ENCODE results near the gene MINDY4B. TPM values are rescaled to one million over a fixed set of nuclear protein-coding genes. Genes with fewer than 3 reads are reported as not detected.

MINDY4B gene
- total and polyA plus RNA-seq, 10 of the 15 experiments (the other 5 are each of a cell fraction or from before 2014, with no cell fraction given) = not detected

DNA sequence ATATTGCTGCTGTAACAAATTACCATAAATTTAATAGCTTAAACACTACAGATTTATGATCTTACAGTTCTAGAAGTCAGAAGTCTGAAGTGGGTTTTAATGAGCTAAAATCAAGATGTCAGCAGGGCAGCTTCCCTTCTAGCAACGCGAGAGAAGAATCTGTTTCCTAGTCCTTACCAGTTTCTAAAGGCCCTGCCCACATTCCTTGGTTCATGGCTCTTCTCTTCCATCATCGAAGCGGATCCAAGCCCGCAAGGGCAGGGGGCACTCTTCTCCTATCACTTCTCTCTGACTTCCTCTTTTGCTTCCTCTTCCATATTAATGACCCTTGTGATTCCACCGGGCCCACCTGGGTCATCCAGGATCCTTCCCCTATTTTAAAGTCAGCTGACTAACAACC is 16.1 kb downstream of the MINDY4B start:
- no peaks in the 10 kb centered on the region; a peak in 1 of 4 replicates for H3K27me3 ChIP-seq (replicated peaks in 1 of 2; ENCODE audit: control insufficient read depth in 2 of 2, insufficient read depth in 2 of 2, low read length in 1 of 2)
- no peaks in the 10 kb centered on the region for H3K4me1 ChIP-seq (ENCODE audit: control insufficient read depth, insufficient read depth, low read length)
- TF ChIP-seq TCF3 (IDR thresholded peaks at IDR 0.05; ENCODE audit: borderline replicate concordance, insufficient read depth, low read depth, low read length) = no peak
- TF ChIP-seq, protein P1, sequence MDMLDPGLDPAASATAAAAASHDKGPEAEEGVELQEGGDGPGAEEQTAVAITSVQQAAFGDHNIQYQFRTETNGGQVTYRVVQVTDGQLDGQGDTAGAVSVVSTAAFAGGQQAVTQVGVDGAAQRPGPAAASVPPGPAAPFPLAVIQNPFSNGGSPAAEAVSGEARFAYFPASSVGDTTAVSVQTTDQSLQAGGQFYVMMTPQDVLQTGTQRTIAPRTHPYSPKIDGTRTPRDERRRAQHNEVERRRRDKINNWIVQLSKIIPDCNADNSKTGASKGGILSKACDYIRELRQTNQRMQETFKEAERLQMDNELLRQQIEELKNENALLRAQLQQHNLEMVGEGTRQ (IDR thresholded peaks at IDR 0.05; ENCODE audit: borderline replicate concordance, low read depth, low read length) = no peak
- TF ChIP-seq RFX5 (IDR thresholded peaks at IDR 0.05; ENCODE audit: low read depth, low read length) = no peak
- TF ChIP-seq SP1 (IDR thresholded peaks at IDR 0.05; ENCODE audit: low read depth, low read length) = no peak
- TF ChIP-seq IKZF2 (IDR thresholded peaks at IDR 0.05) = no peak
- ATAC-seq (no peak), DNase-seq (ENCODE audit: low read depth, low spot score) (no peak), FAIRE-seq (no peak)
- no peaks in the 10 kb centered on the region for H3K79me2 ChIP-seq (ENCODE audit: control insufficient read depth, insufficient read depth, low read length)
- no peaks in the 10 kb centered on the region for H3K9me3 ChIP-seq (replicated peaks; ENCODE audit: control insufficient read depth, insufficient read depth, low read length)
- ChIA-PET RAD21 (ENCODE audit: unreplicated experiment) (no interaction called here), SMC1A (ENCODE audit: uncharacterized antibody, unreplicated experiment) (no interaction called here), POLR2A (no interaction called here), CTCF (interaction anchor here (0.7 kb wide), 1 partner anchor 260 kb away, joined by 3 read pairs; no protein-coding TSS in a partner anchor)
- no peak overlapping the region for H3K4me3 ChIP-seq
- no peaks in the 10 kb centered on the region for H4K20me1 ChIP-seq (ENCODE audit: control insufficient read depth, insufficient read depth)
- H3K9ac ChIP-seq (ENCODE audit: control insufficient read depth, insufficient read depth, low read length) = no peak overlapping the region
- in situ Hi-C loops (cut with MboI) = no loop called here
- H3K36me3 ChIP-seq (ENCODE audit: control insufficient read depth in 2 of 2, insufficient read depth in 2 of 2, low read length in 1 of 2) = no peaks in the 10 kb centered on the region
- intact Hi-C loops (cut with micrococcal nuclease; ENCODE audit: unreplicated experiment) = no loop called here
- no peak overlapping the region for H2AFZ ChIP-seq (ENCODE audit: control insufficient read depth, low read depth, low read length)
- H3K4me2 ChIP-seq (ENCODE audit: control insufficient read depth, insufficient read depth) = no peak overlapping the region
- WGBS (ENCODE audit: insufficient coverage, insufficient replicate concordance, low lambda C conversion rate, missing lambda C conversion rate) = 67% methylated on average over 6 of the region's 6 CpGs
- BruUV-seq (replicated peaks) = no TSS peak
- H3K27ac ChIP-seq (ENCODE audit: control insufficient read depth, insufficient read depth) = no peak overlapping the region

DNA sequence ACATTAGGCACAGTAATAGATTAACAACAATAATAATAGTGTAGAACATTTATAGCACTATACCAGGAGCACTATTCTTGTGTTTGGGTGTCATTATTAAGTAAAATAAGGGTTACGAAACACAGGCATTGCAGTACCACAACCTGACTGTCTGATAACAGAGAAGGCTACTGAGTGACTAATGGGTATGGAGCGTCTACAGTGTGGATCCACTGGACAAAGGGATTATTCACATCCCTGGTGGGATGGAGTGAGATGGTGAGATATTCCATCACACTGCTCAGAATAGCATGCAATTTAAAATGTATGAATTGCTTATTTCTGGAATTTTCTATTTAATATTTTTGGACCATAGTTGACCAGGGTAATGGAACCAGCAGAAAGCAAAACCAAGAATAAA is 18.2 kb downstream of the MINDY4B start:
- Histone ChIP-seq H3K4me3 (no peak overlapping the region), H3K79me2 (ENCODE audit: control insufficient read depth, insufficient read depth, low read length) (no peaks in the 10 kb centered on the region), H3K27me3 (replicated peaks in 1 of 2; ENCODE audit: control insufficient read depth in 2 of 2, insufficient read depth in 2 of 2, low read length in 1 of 2) (peaks cover 1 to 3% of the 10 kb centered on the region in 2 experiments; a peak in 1 of 4 replicates), H3K4me1 (ENCODE audit: control insufficient read depth, insufficient read depth, low read length) (no peaks in the 10 kb centered on the region), H3K36me3 (ENCODE audit: control insufficient read depth in 2 of 2, insufficient read depth in 2 of 2, low read length in 1 of 2) (no peaks in the 10 kb centered on the region), H3K27ac (ENCODE audit: control insufficient read depth, insufficient read depth) (no peak overlapping the region), H2AFZ (ENCODE audit: control insufficient read depth, low read depth, low read length) (no peak overlapping the region), H3K9ac (ENCODE audit: control insufficient read depth, insufficient read depth, low read length) (no peak overlapping the region), H3K9me3 (replicated peaks; ENCODE audit: control insufficient read depth, insufficient read depth, low read length) (no peaks in the 10 kb centered on the region), H3K4me2 (ENCODE audit: control insufficient read depth, insufficient read depth) (no peak overlapping the region), H4K20me1 (ENCODE audit: control insufficient read depth, insufficient read depth) (no peaks in the 10 kb centered on the region)
- RAD21 ChIA-PET (ENCODE audit: unreplicated experiment) = no interaction called here
- POLR2A ChIA-PET = no interaction called here
- no peak for ATAC-seq
- SMC1A ChIA-PET (ENCODE audit: uncharacterized antibody, unreplicated experiment) = interaction anchor here (0.8 kb wide), 1 partner anchor 14 kb away, joined by 4 read pairs; no protein-coding TSS in a partner anchor
- intact Hi-C loops (cut with micrococcal nuclease; ENCODE audit: unreplicated experiment) = no loop called here
- in situ Hi-C loops (cut with MboI) = no loop called here
- no peak for DNase-seq (ENCODE audit: low read depth, low spot score)
- no TSS peak for BruUV-seq (replicated peaks)
- CTCF ChIA-PET = no interaction called here
- no peak for FAIRE-seq
- WGBS (ENCODE audit: insufficient coverage, insufficient replicate concordance, low lambda C conversion rate, missing lambda C conversion rate) = 67% methylated on average over 2 of the region's 2 CpGs
- no peak for TF ChIP-seq RBBP5 (conservative IDR thresholded peaks at IDR 0.05)
- TF ChIP-seq, protein P2, sequence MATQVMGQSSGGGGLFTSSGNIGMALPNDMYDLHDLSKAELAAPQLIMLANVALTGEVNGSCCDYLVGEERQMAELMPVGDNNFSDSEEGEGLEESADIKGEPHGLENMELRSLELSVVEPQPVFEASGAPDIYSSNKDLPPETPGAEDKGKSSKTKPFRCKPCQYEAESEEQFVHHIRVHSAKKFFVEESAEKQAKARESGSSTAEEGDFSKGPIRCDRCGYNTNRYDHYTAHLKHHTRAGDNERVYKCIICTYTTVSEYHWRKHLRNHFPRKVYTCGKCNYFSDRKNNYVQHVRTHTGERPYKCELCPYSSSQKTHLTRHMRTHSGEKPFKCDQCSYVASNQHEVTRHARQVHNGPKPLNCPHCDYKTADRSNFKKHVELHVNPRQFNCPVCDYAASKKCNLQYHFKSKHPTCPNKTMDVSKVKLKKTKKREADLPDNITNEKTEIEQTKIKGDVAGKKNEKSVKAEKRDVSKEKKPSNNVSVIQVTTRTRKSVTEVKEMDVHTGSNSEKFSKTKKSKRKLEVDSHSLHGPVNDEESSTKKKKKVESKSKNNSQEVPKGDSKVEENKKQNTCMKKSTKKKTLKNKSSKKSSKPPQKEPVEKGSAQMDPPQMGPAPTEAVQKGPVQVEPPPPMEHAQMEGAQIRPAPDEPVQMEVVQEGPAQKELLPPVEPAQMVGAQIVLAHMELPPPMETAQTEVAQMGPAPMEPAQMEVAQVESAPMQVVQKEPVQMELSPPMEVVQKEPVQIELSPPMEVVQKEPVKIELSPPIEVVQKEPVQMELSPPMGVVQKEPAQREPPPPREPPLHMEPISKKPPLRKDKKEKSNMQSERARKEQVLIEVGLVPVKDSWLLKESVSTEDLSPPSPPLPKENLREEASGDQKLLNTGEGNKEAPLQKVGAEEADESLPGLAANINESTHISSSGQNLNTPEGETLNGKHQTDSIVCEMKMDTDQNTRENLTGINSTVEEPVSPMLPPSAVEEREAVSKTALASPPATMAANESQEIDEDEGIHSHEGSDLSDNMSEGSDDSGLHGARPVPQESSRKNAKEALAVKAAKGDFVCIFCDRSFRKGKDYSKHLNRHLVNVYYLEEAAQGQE (IDR thresholded peaks at IDR 0.05; ENCODE audit: low read depth, low read length) = no peak
- TF ChIP-seq NR2F1 (conservative IDR thresholded peaks at IDR 0.05) = no peak
- no peak for TF ChIP-seq FOS (IDR thresholded peaks at IDR 0.05; ENCODE audit: borderline replicate concordance, extremely low read depth, insufficient read length)
- TF ChIP-seq, protein P3, sequence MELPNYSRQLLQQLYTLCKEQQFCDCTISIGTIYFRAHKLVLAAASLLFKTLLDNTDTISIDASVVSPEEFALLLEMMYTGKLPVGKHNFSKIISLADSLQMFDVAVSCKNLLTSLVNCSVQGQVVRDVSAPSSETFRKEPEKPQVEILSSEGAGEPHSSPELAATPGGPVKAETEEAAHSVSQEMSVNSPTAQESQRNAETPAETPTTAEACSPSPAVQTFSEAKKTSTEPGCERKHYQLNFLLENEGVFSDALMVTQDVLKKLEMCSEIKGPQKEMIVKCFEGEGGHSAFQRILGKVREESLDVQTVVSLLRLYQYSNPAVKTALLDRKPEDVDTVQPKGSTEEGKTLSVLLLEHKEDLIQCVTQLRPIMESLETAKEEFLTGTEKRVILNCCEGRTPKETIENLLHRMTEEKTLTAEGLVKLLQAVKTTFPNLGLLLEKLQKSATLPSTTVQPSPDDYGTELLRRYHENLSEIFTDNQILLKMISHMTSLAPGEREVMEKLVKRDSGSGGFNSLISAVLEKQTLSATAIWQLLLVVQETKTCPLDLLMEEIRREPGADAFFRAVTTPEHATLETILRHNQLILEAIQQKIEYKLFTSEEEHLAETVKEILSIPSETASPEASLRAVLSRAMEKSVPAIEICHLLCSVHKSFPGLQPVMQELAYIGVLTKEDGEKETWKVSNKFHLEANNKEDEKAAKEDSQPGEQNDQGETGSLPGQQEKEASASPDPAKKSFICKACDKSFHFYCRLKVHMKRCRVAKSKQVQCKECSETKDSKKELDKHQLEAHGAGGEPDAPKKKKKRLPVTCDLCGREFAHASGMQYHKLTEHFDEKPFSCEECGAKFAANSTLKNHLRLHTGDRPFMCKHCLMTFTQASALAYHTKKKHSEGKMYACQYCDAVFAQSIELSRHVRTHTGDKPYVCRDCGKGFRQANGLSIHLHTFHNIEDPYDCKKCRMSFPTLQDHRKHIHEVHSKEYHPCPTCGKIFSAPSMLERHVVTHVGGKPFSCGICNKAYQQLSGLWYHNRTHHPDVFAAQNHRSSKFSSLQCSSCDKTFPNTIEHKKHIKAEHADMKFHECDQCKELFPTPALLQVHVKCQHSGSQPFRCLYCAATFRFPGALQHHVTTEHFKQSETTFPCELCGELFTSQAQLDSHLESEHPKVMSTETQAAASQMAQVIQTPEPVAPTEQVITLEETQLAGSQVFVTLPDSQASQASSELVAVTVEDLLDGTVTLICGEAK (IDR thresholded peaks at IDR 0.05; ENCODE audit: borderline replicate concordance) = no peak

Data from GM12878 (cell line).